HG03060 (cell line): ENCODE measurements around the gene PRKN.
"Not testable (repeated sequence)": the region's sequence is repeated elsewhere in the genome, so short reads cannot be mapped to it uniquely, and the experiment has no call there.

Source experiments
- ATAC-seq: cut with Tn5 transposase; IDR thresholded peaks from one replicate; pipeline ENCODE4 v1.9.1; 2021; ENCODE audit warnings: low read depth, moderate number of reproducible peaks; ENCODE audit not compliant: unreplicated experiment

Gene PRKN

GRCh38 chr6:161838306-161839035 is 889.1 kb downstream of the PRKN start:
- ATAC-seq, result no peak

DNA sequence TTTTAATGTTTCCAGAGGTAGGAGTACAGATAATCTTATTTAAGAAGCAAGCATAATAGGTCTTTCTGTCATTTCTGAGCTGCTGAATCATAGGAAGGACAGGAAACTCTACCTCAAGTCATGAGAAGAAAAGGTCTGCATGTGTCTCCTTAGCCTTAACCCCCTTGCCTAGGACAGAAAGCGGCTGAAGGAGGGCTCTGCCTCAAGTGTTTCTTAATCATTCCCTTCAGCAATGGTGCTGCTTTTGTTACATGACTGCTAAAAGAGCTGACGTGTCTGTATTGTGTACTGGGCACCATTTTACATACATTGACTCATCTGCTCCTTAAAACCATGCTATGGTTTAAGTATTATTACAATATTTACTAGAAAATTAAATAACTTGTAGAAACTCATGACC is 889.7 kb downstream of the PRKN start:
- ATAC-seq, result no peak

DNA sequence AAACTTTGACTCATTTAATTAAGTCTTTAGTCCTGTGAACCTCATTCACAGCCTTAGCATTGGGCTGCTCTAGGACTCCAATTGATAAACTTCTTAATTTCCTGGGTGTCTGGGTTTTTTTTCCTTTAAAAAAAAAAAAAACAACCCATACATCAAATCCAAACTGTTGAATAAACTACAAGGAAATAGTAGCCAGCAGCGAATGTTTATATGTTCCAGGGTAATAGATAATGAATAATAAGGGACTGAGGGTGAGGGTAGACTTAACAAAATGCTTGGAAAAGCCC is 890.2 kb downstream of the PRKN start:
- no peak for ATAC-seq

DNA sequence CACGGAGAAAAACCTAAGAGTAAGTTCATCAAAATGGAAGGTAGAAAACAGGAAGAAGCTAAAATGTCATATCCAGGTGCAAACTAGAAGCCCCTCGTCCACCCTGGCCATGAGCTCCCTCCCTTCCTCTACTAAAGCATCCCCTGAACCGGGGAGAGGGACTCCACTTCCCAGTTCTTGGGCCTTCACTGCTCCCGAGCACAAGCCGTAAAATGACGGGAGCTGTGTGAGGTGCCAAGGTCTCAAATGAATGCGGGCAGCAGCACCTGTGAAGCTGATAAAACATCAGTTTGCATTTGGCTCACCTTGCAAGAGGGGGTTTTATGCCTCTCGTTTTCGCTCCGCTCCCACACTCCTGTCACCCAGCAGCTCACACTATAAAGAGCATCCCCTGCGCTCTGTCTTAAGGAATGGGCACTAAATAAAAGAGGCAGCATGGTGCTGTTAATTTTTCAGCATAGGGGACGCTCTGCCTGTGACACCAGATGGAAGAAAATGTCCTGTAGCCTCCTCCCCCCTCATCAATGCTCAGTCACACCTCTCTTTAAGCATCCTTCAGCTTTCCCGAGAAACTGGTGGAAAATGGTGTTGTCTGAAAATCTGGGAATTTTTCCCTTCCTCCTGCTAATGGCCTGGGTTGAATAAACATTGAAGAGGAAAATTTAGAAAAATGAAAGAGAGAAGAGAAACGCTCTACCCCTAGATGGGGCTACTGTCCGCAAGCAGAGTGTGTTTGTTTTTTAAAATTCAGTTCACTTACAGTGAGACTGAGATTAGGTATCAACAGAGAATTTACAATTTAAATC is 890.7 kb downstream of the PRKN start:
- ATAC-seq, result no peak

DNA sequence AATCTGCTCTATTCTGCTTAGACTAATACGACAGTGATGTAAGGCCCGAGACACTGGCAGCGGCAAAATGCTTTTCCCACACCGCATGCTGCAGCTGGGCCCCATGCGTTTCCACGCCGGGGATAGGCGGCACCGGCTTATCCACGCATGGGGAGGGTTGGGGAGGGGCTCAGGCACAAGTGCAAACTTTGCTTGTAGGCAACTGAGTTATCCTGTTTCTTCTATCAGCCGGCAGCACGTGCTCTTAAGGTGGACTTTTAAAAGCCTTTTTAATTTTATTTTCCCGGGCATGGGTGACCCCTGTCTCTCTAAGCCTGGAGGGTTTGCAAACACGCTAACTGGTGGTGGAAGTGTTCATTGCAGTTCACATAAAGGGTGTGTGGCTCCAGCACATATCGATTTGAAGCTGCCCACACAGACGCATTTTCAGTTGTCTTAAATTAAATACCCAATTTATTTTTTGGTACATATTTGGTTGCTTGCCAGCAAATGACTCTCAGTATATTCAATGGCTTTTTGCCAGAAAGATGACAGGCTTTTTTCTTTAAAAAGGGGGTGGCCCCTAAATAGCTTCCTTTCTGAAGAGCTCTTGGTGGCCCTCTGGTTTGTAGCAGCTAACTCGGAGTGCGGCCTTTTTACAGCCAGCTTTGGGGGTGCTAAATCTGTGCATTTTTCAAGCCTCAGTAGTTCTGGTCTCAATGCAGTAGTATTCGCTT is 891.9 kb downstream of the PRKN start:
- ATAC-seq, result no peak

- ATAC-seq, result no peak
These were observed 893.1 kb downstream of the PRKN start for GRCh38 chr6:161834426-161834825.

- ATAC-seq, result no peak
These were observed 894.3 kb downstream of the PRKN start for GRCh38 chr6:161833099-161833860.

DNA sequence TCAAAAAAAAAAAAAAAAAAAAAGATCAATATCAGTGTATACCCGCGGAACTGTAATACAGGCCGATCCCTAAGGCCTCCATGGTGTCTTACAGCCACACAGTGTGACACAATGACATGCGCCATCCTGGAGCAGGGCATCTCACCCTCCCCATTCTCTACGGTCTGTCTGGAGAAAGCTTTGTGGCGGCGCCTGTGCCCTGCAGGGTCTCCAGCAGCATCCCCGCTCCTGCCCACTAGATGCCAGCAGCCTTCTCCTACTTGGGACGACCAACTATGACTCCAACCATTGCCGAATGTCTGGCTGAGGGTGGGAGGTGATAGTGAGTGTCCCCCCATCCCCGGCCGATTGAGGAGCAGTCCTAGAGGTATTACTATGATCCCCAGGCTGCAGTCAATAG is 894.9 kb downstream of the PRKN start:
- ATAC-seq, result no peak

- ATAC-seq, result no peak
These were observed 896.5 kb downstream of the PRKN start for GRCh38 chr6:161830866-161831616.

- no peak for ATAC-seq
These were observed 898.3 kb downstream of the PRKN start for GRCh38 chr6:161829291-161829729.

DNA sequence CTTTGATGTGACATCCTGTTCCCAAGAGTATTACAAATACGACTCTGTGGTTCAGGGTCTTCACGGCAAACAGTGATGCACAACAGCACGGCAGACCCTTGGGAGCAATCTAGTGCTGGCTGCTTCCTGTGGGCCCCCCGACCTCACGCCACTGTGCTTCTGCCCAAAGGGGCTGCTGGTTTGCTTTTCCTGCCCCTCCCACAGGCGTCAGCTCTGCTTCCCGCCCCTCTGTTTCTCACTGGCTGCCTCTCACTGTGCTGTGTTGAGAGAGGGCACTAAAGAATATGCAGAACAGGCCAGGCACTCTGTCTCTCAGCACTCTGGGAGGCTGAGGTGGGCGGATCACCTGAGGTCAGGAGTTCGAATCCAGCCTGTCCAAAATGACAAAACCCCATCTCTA is 899.2 kb downstream of the PRKN start:
- ATAC-seq, result no peak

DNA sequence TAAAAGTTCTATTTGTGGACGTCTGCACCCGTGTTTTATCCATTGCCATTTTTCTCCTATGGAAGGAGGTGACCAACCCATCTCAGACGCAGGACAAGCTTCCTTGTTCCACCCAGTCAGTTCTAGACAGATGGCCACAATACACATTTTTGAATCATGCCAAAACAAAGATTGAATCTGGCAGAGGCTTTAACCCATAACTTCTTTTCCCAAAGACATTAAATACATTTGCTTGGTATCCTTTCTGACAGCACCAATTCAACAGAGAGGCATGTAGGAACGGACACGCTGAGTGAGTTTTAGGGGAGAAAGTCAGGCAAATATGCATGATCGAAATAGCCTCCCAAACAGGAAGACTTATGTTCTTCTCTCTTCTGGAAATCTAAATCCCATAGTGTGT is 901.1 kb downstream of the PRKN start:
- ATAC-seq, result no peak

GRCh38 chr6:161822204-161822603 is 905.4 kb downstream of the PRKN start:
- not testable (repeated sequence) for ATAC-seq

- ATAC-seq, result no peak
These were observed 909.7 kb downstream of the PRKN start for GRCh38 chr6:161817881-161818280.

DNA sequence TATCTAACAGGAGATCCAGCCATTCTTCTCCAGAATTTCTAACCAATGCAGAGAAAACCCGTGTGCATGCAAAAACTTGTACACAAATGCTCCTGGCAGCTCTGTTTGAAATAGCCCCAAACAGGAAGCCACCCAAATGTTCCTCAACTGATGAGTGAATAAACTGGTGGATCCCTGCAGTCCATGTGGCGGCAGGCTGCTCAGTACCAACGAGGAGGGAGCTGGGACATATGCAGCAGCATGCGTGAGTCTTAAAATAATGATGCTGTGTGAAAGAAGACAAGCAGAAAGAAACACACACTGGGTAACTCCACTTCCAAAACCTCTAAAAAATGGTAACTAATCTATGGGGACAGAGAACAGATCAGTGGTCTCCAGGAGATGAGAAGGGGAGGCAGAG is 911.6 kb downstream of the PRKN start:
- no peak for ATAC-seq

GRCh38 chr6:161813156-161813555 is 914.4 kb downstream of the PRKN start:
- no peak for ATAC-seq

DNA sequence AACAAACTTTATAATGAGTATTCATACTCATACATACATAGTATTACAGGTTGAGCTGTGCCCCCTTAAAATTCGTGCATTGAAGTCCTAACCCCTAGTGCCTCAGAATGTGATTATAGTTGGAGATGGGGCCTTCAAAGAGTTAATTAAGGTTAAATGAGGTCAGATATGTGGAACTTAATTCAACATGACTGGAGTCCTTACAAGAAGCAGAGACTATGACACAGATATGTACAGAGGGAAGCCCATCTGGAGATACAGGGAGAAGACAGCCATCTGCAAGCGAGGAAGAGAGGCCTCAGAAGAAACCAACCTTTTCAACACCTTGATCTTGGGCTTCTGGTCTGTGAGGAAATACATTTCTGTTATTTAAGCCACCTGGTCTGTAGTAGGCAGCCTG is 917.6 kb downstream of the PRKN start:
- ATAC-seq, result no peak

- no peak for ATAC-seq
These were observed 922.7 kb downstream of the PRKN start for GRCh38 chr6:161804838-161805237.

- no peak for ATAC-seq
These were observed 924.4 kb downstream of the PRKN start for GRCh38 chr6:161803131-161803530.

DNA sequence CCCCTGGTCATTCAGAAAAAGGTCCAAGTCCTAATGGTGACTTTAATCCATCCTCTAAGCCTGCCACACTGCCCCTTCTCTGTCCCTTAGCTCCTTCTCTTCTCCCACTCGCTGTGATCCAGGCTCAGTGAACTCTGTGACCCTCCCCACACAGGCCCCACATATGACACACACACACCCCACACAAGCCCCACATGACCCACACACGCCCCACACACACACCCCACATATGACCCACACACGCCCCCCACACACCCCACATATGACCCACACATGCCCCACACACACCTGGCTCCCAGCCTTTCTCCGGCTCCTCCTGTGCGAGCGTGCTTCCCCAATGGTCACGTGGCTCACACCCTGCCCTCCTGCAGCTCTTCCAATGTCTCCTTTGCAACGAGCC is 925.3 kb downstream of the PRKN start:
- no peak for ATAC-seq
